ENCODE data around the gene TUSC2. TPM values are rescaled to one million over a fixed set of nuclear protein-coding genes. Genes with fewer than 3 reads are reported as not detected.

Gene TUSC2
- total and polyA plus RNA-seq, 10 donors = 19.4 to 36.5 (median 24.4) TPM

DNA sequence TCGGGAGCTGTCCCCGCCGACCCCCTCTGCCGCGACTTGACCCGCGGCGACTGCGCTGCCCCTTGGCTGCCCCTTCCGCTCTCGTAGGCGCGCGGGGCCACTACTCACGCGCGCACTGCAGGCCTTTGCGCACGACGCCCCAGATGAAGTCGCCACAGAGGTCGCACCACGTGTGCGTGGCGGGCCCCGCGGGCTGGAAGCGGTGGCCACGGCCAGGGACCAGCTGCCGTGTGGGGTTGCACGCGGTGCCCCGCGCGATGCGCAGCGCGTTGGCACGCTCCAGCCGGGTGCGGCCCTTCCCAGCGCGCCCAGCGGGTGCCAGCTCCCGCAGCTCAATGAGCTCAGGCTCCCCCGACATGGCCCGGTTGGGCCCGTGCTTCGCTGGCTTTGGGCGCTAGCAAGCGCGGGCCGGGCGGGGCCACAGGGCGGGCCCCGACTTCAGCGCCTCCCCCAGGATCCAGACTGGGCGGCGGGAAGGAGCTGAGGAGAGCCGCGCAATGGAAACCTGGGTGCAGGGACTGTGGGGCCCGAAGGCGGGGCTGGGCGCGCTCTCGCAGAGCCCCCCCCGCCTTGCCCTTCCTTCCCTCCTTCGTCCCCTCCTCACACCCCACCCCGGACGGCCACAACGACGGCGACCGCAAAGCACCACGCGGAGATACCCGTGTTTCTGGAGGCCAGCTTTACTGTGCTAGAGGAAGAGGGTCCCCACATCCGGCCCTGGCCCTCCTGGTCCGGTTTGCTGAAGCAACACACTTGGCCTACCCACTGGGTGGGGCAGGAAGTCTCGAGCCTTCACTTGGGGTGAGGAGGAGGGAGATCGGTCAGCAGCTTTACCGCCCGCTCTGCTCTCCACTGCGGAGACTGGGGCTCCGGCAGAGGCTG is 12.7 kb upstream of the TUSC2 start, which contains the start of gene RASSF1:
TSS of gene RASSF1 (minus strand) at position 389 of the 882 bp plus-strand sequence. CDS start at position 358, 31 bp downstream.
- Histone ChIP-seq H3K4me3 (peak within 1 kb of the TSS; percentile 55 to 86 (median 70)), H3K36me3 (peaks cover 0 to 3% (median 0%) of the 10 kb centered on the region in 6 donors), H3K9me3 (no peaks in the 10 kb centered on the region), H3K4me1 (peaks cover 44 to 89% (median 70%) of the 10 kb centered on the region in 6 donors), H3K27ac (peak within 1 kb of the TSS; percentile 92 to 99 (median 98)), H3K27me3 (replicated peaks in 1 of 7) (no peaks in the 10 kb centered on the region)
- WGBS, 5 donors = 0 to 9% (median 2%) methylated on average over 51 to 85 of the region's 85 CpGs
- peak; percentile 96 for DNase-seq
- intact Hi-C loops (cut with DNase I; ENCODE audit: low total_unique reads) = no loop called here
- TF ChIP-seq POLR2AphosphoS5 (IDR thresholded peaks at IDR 0.05) (peak; percentile 72 to 83 (median 79)), POLR2A (IDR thresholded peaks at IDR 0.05) (peak in 2 of 3 donors; percentile 40 to 64), CTCF (IDR thresholded peaks at IDR 0.05 in 8 of 11, conservative IDR thresholded peaks at IDR 0.05 in 3 of 11) (no peak)

DNA sequence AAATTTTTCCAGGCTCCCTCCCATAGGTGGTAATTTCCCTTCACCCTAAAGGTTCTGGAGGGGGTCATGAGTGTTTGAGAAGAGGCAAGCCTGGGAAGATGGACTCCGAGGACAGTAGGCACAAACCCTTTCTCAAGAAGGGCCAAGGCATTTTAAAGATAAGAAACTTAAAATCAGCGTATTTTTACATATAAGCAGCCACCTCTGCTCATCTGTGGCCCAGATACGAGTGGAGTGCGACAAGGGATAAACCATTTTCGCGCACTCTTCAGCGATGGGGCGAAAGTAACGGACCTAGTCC is 12.1 kb upstream of the TUSC2 start:
- Histone ChIP-seq H3K36me3 (peaks cover 0 to 8% (median 0%) of the 10 kb centered on the region in 6 donors), H3K27me3 (replicated peaks in 1 of 7) (no peaks in the 10 kb centered on the region), H3K4me3 (peak overlapping the region; percentile 55 to 86 (median 70)), H3K4me1 (peaks cover 44 to 89% (median 70%) of the 10 kb centered on the region in 6 donors), H3K9me3 (no peaks in the 10 kb centered on the region), H3K27ac (peak overlapping the region; percentile 92 to 99 (median 98))
- intact Hi-C loops (cut with DNase I; ENCODE audit: low total_unique reads) = no loop called here
- DNase-seq = no peak
- TF ChIP-seq CTCF (IDR thresholded peaks at IDR 0.05 in 8 of 11, conservative IDR thresholded peaks at IDR 0.05 in 3 of 11) (no peak), POLR2AphosphoS5 (IDR thresholded peaks at IDR 0.05) (no peak), POLR2A (IDR thresholded peaks at IDR 0.05) (no peak)
- WGBS, 5 donors = 9 to 19% (median 12%) methylated on average over 9 of the region's 9 CpGs

DNA sequence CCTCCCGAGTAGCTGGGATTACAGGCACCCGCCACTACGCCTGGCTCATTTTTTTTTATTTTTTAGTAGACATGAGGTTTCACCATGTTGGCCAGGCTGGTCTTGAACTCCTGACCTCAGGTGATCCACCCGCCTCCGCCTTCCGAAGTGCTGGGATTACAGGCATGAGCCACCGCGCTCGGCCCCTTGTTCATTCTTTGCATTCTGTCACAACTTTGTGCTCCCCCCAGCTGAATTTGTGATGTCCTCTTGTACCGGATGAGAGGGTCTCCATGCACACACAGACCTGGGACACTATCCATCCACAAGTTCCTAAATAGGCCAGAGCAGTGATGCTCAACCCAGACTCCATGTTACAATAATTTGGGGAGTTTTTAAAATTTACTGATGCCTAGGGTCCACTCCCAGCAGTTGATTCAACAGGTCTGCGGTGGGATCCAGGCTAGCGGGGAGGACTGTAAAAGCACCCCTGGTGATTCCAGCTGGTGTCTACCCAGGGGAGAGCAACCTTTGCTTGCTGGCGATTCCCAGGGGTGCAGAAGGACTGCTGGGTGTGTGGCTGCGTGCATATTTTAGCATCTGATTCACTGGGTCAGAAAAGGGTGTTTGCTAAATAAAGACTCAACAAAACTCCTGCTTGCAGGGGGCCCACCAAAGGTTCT is 11.6 kb upstream of the TUSC2 start:
- peaks cover 48 to 89% (median 72%) of the 10 kb centered on the region in 6 donors for H3K4me1 ChIP-seq
- TF ChIP-seq POLR2A (IDR thresholded peaks at IDR 0.05) (no peak), POLR2AphosphoS5 (IDR thresholded peaks at IDR 0.05) (no peak), CTCF (IDR thresholded peaks at IDR 0.05 in 8 of 11, conservative IDR thresholded peaks at IDR 0.05 in 3 of 11) (no peak)
- peak; percentile 79 for DNase-seq
- intact Hi-C loops (cut with DNase I; ENCODE audit: low total_unique reads) = no loop called here
- WGBS, 5 donors = 39 to 61% (median 56%) methylated on average over 12 to 14 of the region's 14 CpGs
- no peaks in the 10 kb centered on the region for H3K9me3 ChIP-seq
- H3K36me3 ChIP-seq = peaks cover 0 to 11% (median 0%) of the 10 kb centered on the region in 6 donors
- no peaks in the 10 kb centered on the region for H3K27me3 ChIP-seq (replicated peaks in 1 of 7)
- H3K4me3 ChIP-seq = peak overlapping the region; percentile 55 to 86 (median 70)
- peak overlapping the region; percentile 92 to 99 (median 98) for H3K27ac ChIP-seq
